GM12865 (cell line): ENCODE measurements around the gene ACKR2.

Experiments
- DNase-seq: peaks from one replicate; pipeline ENCODE4 v3.0.0; 2010; ENCODE audit warnings: low read depth
- H3K4me3 ChIP-seq: 2 replicates; pipeline ENCODE4 v1.5.1; 2011; ENCODE audit warnings: mild to moderate bottlenecking, low read depth, low read length, control low read depth
- TF ChIP-seq, protein P1 (sequence below): IDR thresholded peaks from 2 replicates; pipeline ENCODE4 v1.5.1; 2011; ENCODE audit warnings: low read length, control low read depth, low read depth, inconsistent platforms; ENCODE audit not compliant: insufficient read depth; ENCODE audit errors: missing control alignments

Gene ACKR2

GRCh38 chr3:42847731-42848130 lies 38.5 kb downstream of the ACKR2 start:
- TF ChIP-seq, protein P1, sequence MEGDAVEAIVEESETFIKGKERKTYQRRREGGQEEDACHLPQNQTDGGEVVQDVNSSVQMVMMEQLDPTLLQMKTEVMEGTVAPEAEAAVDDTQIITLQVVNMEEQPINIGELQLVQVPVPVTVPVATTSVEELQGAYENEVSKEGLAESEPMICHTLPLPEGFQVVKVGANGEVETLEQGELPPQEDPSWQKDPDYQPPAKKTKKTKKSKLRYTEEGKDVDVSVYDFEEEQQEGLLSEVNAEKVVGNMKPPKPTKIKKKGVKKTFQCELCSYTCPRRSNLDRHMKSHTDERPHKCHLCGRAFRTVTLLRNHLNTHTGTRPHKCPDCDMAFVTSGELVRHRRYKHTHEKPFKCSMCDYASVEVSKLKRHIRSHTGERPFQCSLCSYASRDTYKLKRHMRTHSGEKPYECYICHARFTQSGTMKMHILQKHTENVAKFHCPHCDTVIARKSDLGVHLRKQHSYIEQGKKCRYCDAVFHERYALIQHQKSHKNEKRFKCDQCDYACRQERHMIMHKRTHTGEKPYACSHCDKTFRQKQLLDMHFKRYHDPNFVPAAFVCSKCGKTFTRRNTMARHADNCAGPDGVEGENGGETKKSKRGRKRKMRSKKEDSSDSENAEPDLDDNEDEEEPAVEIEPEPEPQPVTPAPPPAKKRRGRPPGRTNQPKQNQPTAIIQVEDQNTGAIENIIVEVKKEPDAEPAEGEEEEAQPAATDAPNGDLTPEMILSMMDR, result no peak
- no peak overlapping the region for H3K4me3 ChIP-seq
- DNase-seq, result no peak

DNA sequence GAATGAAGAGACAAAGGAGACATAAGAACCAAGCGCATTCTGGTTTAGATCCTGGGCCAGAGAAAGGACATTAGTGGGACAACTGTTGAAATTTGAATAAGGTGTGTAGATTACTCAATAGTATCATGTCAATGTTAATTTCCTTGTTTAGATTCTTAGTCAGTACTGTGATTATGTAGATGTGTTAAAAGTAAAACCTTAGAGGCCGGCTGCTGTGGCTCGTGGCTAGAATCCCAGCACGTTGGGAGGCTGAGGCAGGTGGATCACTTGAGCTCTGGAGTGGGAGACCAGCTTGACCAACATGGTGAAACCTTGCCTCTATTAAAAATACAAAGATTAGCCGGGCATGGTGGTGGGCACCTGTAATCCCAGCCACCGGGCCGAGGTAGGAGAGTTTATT lies 39.8 kb downstream of the ACKR2 start:
- TF ChIP-seq, protein P1, result no peak
- H3K4me3 ChIP-seq, result no peak overlapping the region
- no peak for DNase-seq

DNA sequence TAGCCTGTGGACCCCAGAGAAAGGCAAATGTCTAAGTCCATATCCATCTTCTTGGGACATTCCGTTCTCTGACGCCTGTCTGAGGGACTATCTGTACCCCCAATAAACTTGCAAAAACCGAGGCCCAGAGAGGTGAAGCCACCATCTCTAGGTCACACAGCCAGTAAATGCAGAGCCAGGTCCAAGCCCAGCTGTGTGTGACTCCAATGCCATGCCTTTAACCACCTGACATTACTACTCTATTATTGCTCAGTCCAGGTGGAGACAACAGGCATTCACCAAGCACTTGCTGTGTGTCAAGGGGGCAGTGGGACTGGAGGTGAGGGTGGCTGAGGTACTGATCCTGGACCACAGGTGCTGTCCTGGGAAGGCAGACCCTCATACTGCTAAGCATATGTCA lies 41.0 kb downstream of the ACKR2 start:
- TF ChIP-seq, protein P1, result no peak
- no peak for DNase-seq
- H3K4me3 ChIP-seq, result no peak overlapping the region

DNA sequence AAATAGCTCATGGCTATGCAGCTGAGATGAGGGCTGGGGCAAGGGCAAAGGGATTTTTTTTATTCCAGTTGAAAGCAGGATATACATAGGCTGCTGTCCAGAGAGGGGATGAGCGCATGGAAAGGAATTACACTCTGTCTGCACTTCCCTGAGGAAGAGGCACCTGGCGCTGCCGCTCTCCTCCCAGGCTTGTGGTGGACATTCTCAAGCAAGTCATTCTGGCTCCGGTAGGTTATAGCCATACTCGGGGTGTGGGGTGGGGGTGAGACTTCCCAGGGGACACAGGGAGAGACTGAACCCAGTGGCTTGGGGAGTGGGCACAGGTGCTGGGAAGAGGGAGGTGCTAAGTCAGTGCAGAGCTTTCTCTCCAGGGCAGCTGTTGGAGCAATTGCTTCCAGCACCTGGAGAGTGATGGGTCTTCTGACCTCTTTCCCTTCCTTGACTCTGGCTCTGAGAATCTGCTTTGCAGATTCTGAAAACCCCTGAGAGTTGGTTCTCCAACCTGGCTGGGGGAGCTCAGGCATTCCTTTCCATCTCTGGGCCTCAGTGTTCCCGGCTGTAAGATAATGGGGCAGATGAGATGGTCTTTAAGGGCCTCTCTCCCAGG lies 42.1 kb downstream of the ACKR2 start:
- DNase-seq, result no peak
- H3K4me3 ChIP-seq, result no peak overlapping the region
- TF ChIP-seq, protein P1, result no peak

- DNase-seq, result no peak
- TF ChIP-seq, protein P1, result no peak
- no peak overlapping the region for H3K4me3 ChIP-seq
Measured at GRCh38 chr3:42852441-42852840, 43.2 kb downstream of the ACKR2 start.

GRCh38 chr3:42853056-42853455 lies 43.8 kb downstream of the ACKR2 start:
- TF ChIP-seq, protein P1, result no peak
- no peak overlapping the region for H3K4me3 ChIP-seq

DNA sequence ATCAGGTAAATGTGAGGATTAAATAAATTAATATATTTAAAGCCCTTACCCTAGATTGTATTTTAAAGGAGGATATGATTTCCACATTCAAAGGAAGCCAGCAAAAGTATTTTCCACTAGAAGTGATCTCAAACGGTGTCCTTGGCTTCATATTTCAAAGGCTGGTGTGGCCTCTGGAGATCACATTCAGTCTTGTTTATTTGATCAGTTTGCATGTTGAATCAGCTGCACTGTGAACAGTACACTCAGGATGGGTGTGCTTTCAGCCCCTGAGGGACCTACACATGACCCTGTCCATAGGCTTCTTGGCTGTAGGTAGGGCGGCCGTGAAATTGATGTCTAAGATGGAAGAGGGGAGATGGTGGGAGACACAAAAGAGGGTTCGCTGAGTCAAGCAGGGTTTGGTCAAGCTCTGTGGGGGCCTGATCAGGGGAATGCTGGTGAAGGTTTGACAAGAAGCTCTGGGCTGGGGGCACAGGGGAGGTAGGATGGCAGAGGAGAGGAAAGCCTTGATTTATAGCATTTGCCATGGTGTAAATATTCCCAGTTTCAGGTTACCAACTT lies 44.6 kb downstream of the ACKR2 start:
- TF ChIP-seq, protein P1, result no peak
- no peak overlapping the region for H3K4me3 ChIP-seq
- no peak for DNase-seq

More at GRCh38 chr3:42853056-42853455, 43.8 kb downstream of the ACKR2 start:
- DNase-seq, result no peak
